OCI-LY1 (cell line): ENCODE results near the gene DCAF7.

Source experiments
- CTCF ChIP-seq: fragments of 200-600 bp; sonication (generic), shearing (Covaris generic); IDR thresholded peaks from 2 replicates; pipeline ENCODE4 v1.5.1; 2017; ENCODE audit warnings: mild to moderate bottlenecking, antibody characterized with exemption, low read length, moderate library complexity, mixed read lengths
- EZH2 ChIP-seq: fragments of 200-600 bp; sonication (generic), shearing (Covaris generic); IDR thresholded peaks from 2 replicates; pipeline ENCODE4 v1.8.0; 2017; ENCODE audit warnings: borderline replicate concordance, mixed run types, mild to moderate bottlenecking, antibody characterized with exemption, low read length, moderate library complexity, mixed read lengths

GRCh38 chr17:63626551-63627180, 76.4 kb downstream of the DCAF7 start:
- TF ChIP-seq CTCF (no peak), EZH2 (no peak)
